ENCODE measurements around the gene SRSF8. TPM values are rescaled to one million over a fixed set of nuclear protein-coding genes. Genes with fewer than 3 reads are reported as not detected.
A peak's percentile ranks its signal among the peaks of the same experiment; 100 is the strongest.

SRSF8 gene
- total and polyA plus RNA-seq, 9 of the 15 experiments (the other 6 are each of a cell fraction or from before 2014, with no cell fraction given), result 18.0 to 53.4 (median 27.9) TPM

DNA sequence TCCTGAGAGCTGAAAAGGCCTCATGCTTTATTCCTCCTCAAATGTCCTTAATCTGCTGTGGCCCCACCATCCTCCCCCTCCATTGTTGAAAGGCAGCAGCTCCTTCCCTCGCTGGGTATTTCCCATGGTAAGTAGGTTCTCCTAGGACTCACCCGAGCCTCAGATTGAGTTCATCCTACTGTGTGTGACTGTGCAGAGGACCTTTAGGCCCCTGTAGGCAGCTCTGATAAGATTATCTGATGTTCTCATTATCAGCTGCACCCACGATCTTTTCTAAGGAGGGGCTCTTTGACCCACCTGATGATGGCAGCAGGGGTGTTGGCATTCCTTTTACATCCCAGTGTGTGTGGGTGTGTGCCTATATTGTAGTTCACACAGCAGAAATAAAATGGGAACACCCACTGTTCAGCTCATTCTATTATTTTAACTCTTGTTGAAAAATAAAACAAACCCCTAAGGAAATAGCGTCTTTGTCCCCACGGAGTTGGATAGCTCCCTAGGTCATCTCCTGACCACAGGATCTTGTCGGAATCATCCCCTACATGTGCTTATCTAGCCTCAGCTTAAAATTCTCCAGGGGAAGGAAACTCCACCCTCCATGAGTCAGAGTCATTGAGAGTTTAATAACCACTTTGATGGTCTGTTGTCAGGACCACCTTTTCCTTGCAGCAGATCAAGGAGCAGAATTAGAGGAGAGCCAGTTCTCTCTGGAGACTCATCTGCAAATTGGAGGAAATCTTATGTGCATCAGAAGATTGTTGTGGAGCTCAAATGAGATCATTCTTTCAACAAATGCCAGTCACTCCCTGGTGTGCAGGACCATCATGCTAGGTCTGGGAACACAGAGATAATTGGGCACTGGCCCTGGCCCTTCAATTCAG is 42.2 kb downstream of the SRSF8 start (continued):
- TF ChIP-seq ZNF431 (CRISPR knock-in tag; IDR thresholded peaks at IDR 0.05), result no peak
- TF ChIP-seq GATAD2A (IDR thresholded peaks at IDR 0.05), result peak; percentile 57; the same call in 1 of the 2 replicates
- TF ChIP-seq, protein P1, sequence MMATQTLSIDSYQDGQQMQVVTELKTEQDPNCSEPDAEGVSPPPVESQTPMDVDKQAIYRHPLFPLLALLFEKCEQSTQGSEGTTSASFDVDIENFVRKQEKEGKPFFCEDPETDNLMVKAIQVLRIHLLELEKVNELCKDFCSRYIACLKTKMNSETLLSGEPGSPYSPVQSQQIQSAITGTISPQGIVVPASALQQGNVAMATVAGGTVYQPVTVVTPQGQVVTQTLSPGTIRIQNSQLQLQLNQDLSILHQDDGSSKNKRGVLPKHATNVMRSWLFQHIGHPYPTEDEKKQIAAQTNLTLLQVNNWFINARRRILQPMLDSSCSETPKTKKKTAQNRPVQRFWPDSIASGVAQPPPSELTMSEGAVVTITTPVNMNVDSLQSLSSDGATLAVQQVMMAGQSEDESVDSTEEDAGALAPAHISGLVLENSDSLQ (IDR thresholded peaks at IDR 0.05), result peak; percentile 49; the same call in 1 of the 2 replicates
- peak; percentile 53 to 64; a peak in 2 of 4 replicates for TF ChIP-seq TRIM24 (IDR thresholded peaks at IDR 0.05)
- TF ChIP-seq, protein P2, sequence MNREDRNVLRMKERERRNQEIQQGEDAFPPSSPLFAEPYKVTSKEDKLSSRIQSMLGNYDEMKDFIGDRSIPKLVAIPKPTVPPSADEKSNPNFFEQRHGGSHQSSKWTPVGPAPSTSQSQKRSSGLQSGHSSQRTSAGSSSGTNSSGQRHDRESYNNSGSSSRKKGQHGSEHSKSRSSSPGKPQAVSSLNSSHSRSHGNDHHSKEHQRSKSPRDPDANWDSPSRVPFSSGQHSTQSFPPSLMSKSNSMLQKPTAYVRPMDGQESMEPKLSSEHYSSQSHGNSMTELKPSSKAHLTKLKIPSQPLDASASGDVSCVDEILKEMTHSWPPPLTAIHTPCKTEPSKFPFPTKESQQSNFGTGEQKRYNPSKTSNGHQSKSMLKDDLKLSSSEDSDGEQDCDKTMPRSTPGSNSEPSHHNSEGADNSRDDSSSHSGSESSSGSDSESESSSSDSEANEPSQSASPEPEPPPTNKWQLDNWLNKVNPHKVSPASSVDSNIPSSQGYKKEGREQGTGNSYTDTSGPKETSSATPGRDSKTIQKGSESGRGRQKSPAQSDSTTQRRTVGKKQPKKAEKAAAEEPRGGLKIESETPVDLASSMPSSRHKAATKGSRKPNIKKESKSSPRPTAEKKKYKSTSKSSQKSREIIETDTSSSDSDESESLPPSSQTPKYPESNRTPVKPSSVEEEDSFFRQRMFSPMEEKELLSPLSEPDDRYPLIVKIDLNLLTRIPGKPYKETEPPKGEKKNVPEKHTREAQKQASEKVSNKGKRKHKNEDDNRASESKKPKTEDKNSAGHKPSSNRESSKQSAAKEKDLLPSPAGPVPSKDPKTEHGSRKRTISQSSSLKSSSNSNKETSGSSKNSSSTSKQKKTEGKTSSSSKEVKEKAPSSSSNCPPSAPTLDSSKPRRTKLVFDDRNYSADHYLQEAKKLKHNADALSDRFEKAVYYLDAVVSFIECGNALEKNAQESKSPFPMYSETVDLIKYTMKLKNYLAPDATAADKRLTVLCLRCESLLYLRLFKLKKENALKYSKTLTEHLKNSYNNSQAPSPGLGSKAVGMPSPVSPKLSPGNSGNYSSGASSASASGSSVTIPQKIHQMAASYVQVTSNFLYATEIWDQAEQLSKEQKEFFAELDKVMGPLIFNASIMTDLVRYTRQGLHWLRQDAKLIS (CRISPR knock-in tag; IDR thresholded peaks at IDR 0.05), result no peak
- TF ChIP-seq, protein P3, sequence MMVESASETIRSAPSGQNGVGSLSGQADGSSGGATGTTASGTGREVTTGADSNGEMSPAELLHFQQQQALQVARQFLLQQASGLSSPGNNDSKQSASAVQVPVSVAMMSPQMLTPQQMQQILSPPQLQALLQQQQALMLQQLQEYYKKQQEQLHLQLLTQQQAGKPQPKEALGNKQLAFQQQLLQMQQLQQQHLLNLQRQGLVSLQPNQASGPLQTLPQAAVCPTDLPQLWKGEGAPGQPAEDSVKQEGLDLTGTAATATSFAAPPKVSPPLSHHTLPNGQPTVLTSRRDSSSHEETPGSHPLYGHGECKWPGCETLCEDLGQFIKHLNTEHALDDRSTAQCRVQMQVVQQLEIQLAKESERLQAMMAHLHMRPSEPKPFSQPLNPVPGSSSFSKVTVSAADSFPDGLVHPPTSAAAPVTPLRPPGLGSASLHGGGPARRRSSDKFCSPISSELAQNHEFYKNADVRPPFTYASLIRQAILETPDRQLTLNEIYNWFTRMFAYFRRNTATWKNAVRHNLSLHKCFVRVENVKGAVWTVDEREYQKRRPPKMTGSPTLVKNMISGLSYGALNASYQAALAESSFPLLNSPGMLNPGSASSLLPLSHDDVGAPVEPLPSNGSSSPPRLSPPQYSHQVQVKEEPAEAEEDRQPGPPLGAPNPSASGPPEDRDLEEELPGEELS (CRISPR knock-in tag; IDR thresholded peaks at IDR 0.05; ENCODE audit: borderline replicate concordance), result no peak
- 0 out of 4 replicates have a peak, but pooled peaks of 1 of the 2 experiments have one; percentile 46 for TF ChIP-seq ETV6 (IDR thresholded peaks at IDR 0.05; ENCODE audit: borderline replicate concordance in 1 of 2, low read depth in 2 of 2, low read length in 1 of 2)
- TF ChIP-seq ETV6 (CRISPR knock-in tag; IDR thresholded peaks at IDR 0.05; ENCODE audit: borderline replicate concordance), result no peak
- TF ChIP-seq ELF4 (CRISPR knock-in tag; IDR thresholded peaks at IDR 0.05), result 0 out of 2 replicates have a peak, but pooled peaks have one; percentile 26
- peak; percentile 20 to 87; a peak in 3 of 4 replicates for TF ChIP-seq RCOR1 (IDR thresholded peaks at IDR 0.05; ENCODE audit: borderline replicate concordance in 1 of 2, low read depth in 2 of 2, low read length in 2 of 2)
- no peak for TF ChIP-seq ARID2 (IDR thresholded peaks at IDR 0.05)
- TF ChIP-seq ETV1 (tag; conservative IDR thresholded peaks at IDR 0.05; ENCODE audit: low read depth), result peak; percentile 76
- TF ChIP-seq, protein P4, sequence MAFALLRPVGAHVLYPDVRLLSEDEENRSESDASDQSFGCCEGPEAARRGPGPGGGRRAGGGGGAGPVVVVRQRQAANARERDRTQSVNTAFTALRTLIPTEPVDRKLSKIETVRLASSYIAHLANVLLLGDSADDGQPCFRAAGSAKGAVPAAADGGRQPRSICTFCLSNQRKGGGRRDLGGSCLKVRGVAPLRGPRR (CRISPR knock-in tag; IDR thresholded peaks at IDR 0.05), result no peak
- TF ChIP-seq NCOR1 (IDR thresholded peaks at IDR 0.05), result peak; percentile 89
- no peak for TF ChIP-seq ZFP36 (IDR thresholded peaks at IDR 0.05; ENCODE audit: low read depth, low read length, partially characterized antibody)
- TF ChIP-seq SP1 (CRISPR knock-in tag; IDR thresholded peaks at IDR 0.05), result no peak
- peak; percentile 85 for TF ChIP-seq SOX6 (IDR thresholded peaks at IDR 0.05)
- TF ChIP-seq ZBED1 (IDR thresholded peaks at IDR 0.05), result no peak
